Hippocampal formation (tissue), 2 donors: ENCODE results near the gene PZP.

Experiments used
- DNase-seq, 2 donors: peaks; one replicate each; lab custom pipeline; 2025; lab: John Stamatoyannopoulos, UW

The PZP gene

GRCh38 chr12:9103050-9103849 is 104.9 kb downstream of the PZP start:
- no peak for DNase-seq

DNA sequence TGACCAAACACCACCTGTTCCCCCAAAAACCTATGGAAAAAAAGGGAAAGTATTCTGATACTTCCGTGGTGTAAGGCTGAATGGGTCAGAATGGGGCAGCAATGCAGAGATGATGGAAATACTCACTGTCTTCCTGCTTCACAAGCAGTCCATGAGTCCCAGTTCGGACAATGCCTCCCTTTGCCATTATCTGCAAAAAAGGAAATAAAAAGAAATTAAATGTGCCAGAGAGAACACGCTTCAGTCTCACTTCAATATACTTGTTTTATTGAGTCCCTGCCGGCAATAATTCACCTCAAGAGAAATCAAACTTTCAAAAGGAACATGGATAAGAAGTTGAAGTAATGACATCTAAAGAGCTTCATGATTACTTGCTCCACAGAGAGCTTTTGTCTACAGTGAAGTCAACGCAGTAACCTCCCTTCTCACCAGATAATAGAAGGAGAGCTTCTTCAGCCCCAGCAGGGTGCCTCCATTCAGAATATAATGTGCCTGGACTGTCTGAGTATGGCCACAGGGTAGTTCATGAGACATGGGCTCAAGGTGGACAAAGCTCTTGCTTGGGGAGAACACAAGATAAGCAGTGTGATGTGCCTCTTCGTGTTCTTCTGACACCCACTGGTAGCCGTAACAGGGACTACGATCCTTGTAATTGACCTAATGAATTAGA is 107.0 kb downstream of the PZP start:
- DNase-seq, result no peak

- DNase-seq, result no peak
Measured at GRCh38 chr12:9099552-9100190, 108.5 kb downstream of the PZP start.
